Ovary (tissue), 10 donors: ENCODE results near the gene SHKBP1. TPM values are rescaled to one million over a fixed set of nuclear protein-coding genes. Genes with fewer than 3 reads are reported as not detected.

Source experiments
- DNase-seq, 5 donors: peaks; one replicate each; pipeline ENCODE4 v3.0.0-alpha.2; 2019 to 2020
- H3K27ac ChIP-seq, 2 donors: fragments of 200-600 bp; one replicate each; pipeline versions ENCODE4 v1.5.1 to v1.8.0; 2019 to 2022
- H3K27me3 ChIP-seq: fragments of 200-600 bp; one replicate; pipeline ENCODE4 v1.8.0; 2022
- H3K36me3 ChIP-seq: fragments of 200-600 bp; sonication (generic); one replicate; pipeline ENCODE4 v1.5.1; 2019
- H3K4me1 ChIP-seq: one replicate; pipeline ENCODE4 v1.8.1; 2013; ENCODE audit warnings: mild to moderate bottlenecking, moderate library complexity; ENCODE audit not compliant: insufficient read depth
- H3K4me3 ChIP-seq: fragments of 200-600 bp; sonication (generic); one replicate; pipeline ENCODE4 v1.5.1; 2017
- H3K9me3 ChIP-seq, 2 donors: fragments of 200-600 bp in 1 of 2; sonication (generic) in 1 of 2; one replicate each; pipeline versions ENCODE4 v1.5.1 to v1.8.1; 2013 to 2019; ENCODE audit warnings: mild to moderate bottlenecking in 1 of 2, moderate library complexity in 1 of 2
- CTCF ChIP-seq, 3 donors: fragments of 450-650 bp in 2 of 3; fragments of 200-600 bp in 1 of 3; IDR thresholded peaks; one replicate each; pipeline versions ENCODE4 v1.5.1 to v1.8.0; 2016 to 2022; ENCODE audit warnings: antibody characterized with exemption in 3 of 3, mild to moderate bottlenecking in 1 of 3
- EP300 ChIP-seq: sonication (generic); formaldehyde crosslinking; IDR thresholded peaks from one replicate; pipeline ENCODE4 v1.6.1; 2017; ENCODE audit warnings: antibody characterized with exemption
- POLR2A ChIP-seq: fragments of 450-650 bp; IDR thresholded peaks from one replicate; pipeline ENCODE4 v1.6.1; 2017; ENCODE audit warnings: antibody characterized with exemption, mild to moderate bottlenecking, moderate library complexity
- WGBS, 3 donors: extraction: QIAGEN DNeasy Blood & Tissue Kit in 1 of 3; methylation state at CpG; one replicate each; pipeline versions ENCODE4 v1.1.5 to v1.1.7; 2013 to 2017; 5-methylcytosine and 5-hydroxymethylcytosine counted together
- intact Hi-C, 4 donors: fragments of 100-400 bp; cut with DNase I; formaldehyde crosslinking; loops; one replicate each; pipeline versions ENCODE4 v1.11.0 to v1.15.1; 2022 to 2023
- long read RNA-seq, 3 donors: library from polyadenylated mRNA in 2 of 3; unstranded in 2 of 3; transcript quantifications; one replicate each; pipeline ENCODE4 v2.0.0 and lab custom pipeline, GENCODE V29; 2021 to 2026
- polyA plus RNA-seq, 2 donors: library from polyadenylated mRNA; stranded (reverse); fragments of 200-250 nt in 1 of 2; fragments of 350-450 nt in 1 of 2; fragmentation: Illumina TruSeq in 1 of 2; extraction: RNeasy Lipid Tissue Mini Kit (QIAGEN cat#74804) in 1 of 2; gene quantifications; one replicate each; pipeline ENCODE4 v1.2.3, GENCODE V29; 2013 to 2014
- total RNA-seq, 7 donors: library from RNA; depleted of rRNA in 2 of 7; stranded (reverse); fragments of >200 nt in 2 of 7; fragmentation: NEBNext Ultra II Directional in 3 of 7; extraction: Animal tissue kit (Norgen Biotek cat#: 25700) in 3 of 7; gene quantifications; one replicate each; pipeline versions ENCODE4 v1.1.0 to v1.2.4, GENCODE V29; 2016 to 2023
- donor health status: DM: no; HTN: no; CAD: no; lungs with moderate emphysema.
- donor health status: DM: no; HTN: no; CAD: no.
- donor health status: Bipolar disorder and iron deficiency.
- donor health status: DM: yes; HTN: yes; CAD: no.
- donor health status: DM: no; HTN: no; CAD: no.
- donor health status: DM: yes; HTN: yes; CAD: no.

The SHKBP1 gene, protein sequence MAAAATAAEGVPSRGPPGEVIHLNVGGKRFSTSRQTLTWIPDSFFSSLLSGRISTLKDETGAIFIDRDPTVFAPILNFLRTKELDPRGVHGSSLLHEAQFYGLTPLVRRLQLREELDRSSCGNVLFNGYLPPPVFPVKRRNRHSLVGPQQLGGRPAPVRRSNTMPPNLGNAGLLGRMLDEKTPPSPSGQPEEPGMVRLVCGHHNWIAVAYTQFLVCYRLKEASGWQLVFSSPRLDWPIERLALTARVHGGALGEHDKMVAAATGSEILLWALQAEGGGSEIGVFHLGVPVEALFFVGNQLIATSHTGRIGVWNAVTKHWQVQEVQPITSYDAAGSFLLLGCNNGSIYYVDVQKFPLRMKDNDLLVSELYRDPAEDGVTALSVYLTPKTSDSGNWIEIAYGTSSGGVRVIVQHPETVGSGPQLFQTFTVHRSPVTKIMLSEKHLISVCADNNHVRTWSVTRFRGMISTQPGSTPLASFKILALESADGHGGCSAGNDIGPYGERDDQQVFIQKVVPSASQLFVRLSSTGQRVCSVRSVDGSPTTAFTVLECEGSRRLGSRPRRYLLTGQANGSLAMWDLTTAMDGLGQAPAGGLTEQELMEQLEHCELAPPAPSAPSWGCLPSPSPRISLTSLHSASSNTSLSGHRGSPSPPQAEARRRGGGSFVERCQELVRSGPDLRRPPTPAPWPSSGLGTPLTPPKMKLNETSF
- total RNA-seq (10 to 100 TPM; 23.4 to 48.7 (median 33.8) TPM), polyA plus RNA-seq (10 to 100 TPM; 16.3 to 34.8 TPM)
- long read RNA-seq, donor 1, transcript SHKBP1-201 (18 exons, 2,363 nt) = major isoform, 214 of 315 reads
- long read RNA-seq, donor 1, partial matches to known transcripts = 39 of 315 reads
- long read RNA-seq, donor 1, other reads (novel, unspliced or antisense) = 60 of 315 reads
- long read RNA-seq, donor 2, transcript SHKBP1-201 (18 exons, 2,363 nt) = major isoform, 6 of 7 reads
- long read RNA-seq, donor 2, partial matches to known transcripts = 0 of 7 reads
- long read RNA-seq, donor 2, other reads (novel, unspliced or antisense) = 0 of 7 reads
- long read RNA-seq, donor 3, transcript SHKBP1-201 (18 exons, 2,363 nt) = major isoform, 74 of 117 reads
- long read RNA-seq, donor 3, partial matches to known transcripts = 11 of 117 reads
- long read RNA-seq, donor 3, other reads (novel, unspliced or antisense) = 28 of 117 reads

GRCh38 chr19:40576585-40577451 is at the start of gene SHKBP1:
TSS of gene SHKBP1 (plus strand) at chr19:40576873. CDS start at chr19:40576900, 27 bp downstream.
- TF ChIP-seq EP300 = no peak
- no peak for TF ChIP-seq CTCF (IDR thresholded peaks at IDR 0.05)
- TF ChIP-seq POLR2A = no peak
- intact Hi-C loops = loop anchor here in 1 of 4 donors (10.0 kb wide), 1 partner anchor 112 kb away; the partner anchor contains the start of genes BLVRB and SPTBN4
- Histone ChIP-seq H3K4me3 (peak within 1 kb of the TSS; percentile 63), H3K9me3 (no peaks in the 10 kb centered on the region), H3K27ac (no peak within 1 kb of the TSS), H3K36me3 (no peaks in the 10 kb centered on the region), H3K4me1 (no peaks in the 10 kb centered on the region), H3K27me3 (no peaks in the 10 kb centered on the region)
- 1 to 2% (median 1%) methylated on average over 54 to 55 of the region's 55 CpGs for WGBS, 3 donors
- peak; percentile 94 to 98 (median 96) for DNase-seq

DNA sequence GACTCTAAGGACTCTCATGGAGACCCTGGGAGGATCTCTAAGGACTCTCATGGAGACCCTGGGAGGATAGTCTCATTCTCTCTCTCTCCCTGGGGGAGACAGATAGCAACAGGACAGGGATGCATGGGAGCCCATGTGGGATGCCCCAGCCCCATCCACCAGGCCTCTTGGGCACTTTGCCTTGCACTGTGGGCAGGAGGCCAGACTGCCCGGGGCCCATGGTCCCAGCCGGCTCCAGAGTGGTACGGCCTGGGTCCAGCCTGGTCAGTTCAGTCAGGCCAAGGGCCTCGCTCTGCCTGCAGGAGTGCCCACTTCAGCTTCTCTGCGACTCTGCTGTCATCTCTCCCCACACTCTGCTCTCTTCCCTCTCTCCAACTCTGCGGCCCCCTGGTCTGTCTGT is 48.6 kb upstream of the SHKBP1 start:
- TF ChIP-seq EP300 (no peak), CTCF (IDR thresholded peaks at IDR 0.05) (no peak), POLR2A (no peak)
- Histone ChIP-seq H3K36me3 (no peaks in the 10 kb centered on the region), H3K9me3 (no peaks in the 10 kb centered on the region), H3K27me3 (no peaks in the 10 kb centered on the region), H3K27ac (no peak overlapping the region), H3K4me3 (no peak overlapping the region), H3K4me1 (no peaks in the 10 kb centered on the region)
- intact Hi-C loops = loop anchor here in 3 of 4 donors (5.0 kb wide), 1 partner anchor 69 kb away; no protein-coding TSS in a partner anchor
- WGBS, 3 donors = 80 to 81% (median 80%) methylated on average over 6 of the region's 6 CpGs
- DNase-seq = no peak

- DNase-seq = no peak
- H3K4me3 ChIP-seq = no peak overlapping the region
- H3K9me3 ChIP-seq = no peaks in the 10 kb centered on the region
- H3K27ac ChIP-seq = no peak overlapping the region
- TF ChIP-seq EP300 = no peak
- no peak for TF ChIP-seq POLR2A
- no peak for TF ChIP-seq CTCF (IDR thresholded peaks at IDR 0.05)
- 66 to 70% (median 70%) methylated on average over 14 of the region's 14 CpGs for WGBS, 3 donors
- H3K36me3 ChIP-seq = no peaks in the 10 kb centered on the region
- H3K4me1 ChIP-seq = no peaks in the 10 kb centered on the region
- H3K27me3 ChIP-seq = no peaks in the 10 kb centered on the region
- intact Hi-C loops = loop anchor here in 3 of 4 donors (5.0 kb wide), 1 partner anchor 69 kb away; no protein-coding TSS in a partner anchor
These were observed 48.1 kb upstream of the SHKBP1 start for GRCh38 chr19:40528533-40529092.
